Uterine smooth muscle cell (primary cell): ENCODE results near the gene FOXA2. TPM values are rescaled to one million over a fixed set of nuclear protein-coding genes. Genes with fewer than 3 reads are reported as not detected.

Source experiments
- total RNA-seq: library from RNA; depleted of rRNA; stranded (reverse); fragments of >200 nt; gene quantifications from 2 replicates; pipeline ENCODE4 v1.2.3, GENCODE V29; 2014

Gene FOXA2
- total RNA-seq = 1.00 TPM in 1 of 2 replicates, not detected in the other

DNA sequence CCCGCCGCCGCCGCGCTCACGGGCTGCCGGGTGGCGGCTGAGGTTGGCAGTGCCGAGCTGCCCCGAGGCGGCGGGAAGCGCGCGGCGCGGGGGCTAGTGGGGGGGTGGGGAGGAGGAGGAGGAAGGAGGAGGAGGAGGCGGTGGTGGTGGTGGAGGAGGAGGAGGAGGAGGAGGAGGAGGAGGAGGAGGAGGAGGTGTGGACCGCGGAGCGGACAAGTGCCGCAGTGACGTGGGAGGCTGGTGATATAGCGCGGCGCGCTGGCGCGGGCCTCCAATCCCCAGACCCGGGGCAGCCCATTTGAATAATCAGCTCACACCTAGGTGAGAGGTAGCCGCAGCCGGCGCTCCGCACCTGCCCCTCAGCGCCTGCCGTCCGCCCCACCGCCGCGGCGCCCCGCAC is at the start of gene FOXA2:
FOXA2 (minus strand) TSS at position 51 of the 400 bp plus-strand sequence. CDS start 294 bp downstream, outside the sequence.

